Measurements from ENCODE around the gene SSC4D.
"Not testable (repeated sequence)": the region's sequence is repeated elsewhere in the genome, so short reads cannot be mapped to it uniquely, and the experiment has no call there.

The SSC4D gene

DNA sequence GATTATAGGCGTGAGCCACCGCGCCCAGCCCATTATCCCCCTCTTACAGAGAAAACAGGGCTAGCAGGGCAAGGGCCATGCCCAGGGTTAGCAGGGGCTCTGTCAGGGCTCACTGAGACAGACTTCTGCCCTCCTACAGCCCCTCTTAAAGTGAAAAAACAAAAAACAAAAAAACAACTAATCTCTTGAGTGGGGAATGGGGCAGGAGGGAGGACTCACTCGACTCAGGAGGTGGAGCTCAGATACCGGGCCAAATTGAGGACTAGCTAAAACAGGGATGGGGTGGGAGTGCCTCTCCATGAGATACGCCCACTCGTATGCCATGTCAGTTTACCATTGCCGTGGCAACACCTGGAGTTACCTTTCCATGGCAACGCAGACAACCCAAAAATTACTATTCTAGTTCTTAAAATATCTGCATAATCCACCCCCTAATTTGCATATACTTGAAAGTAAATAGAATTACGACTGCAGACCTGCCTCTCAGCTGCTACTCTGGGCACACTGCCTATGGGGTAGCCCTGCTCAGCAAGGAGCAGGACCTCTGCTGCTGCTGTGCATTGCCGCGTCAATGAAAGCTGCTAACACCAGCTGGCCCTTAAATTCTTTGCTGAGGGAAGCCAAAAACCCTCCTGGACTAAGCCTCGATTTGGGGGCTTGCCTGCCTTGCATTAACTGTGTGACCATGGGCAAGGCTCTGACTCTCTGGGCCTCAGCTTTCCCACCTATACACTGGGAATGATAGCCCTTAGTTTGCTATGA is 13.4 kb downstream of the SSC4D start:
- no peaks in the 10 kb centered on the region; the same call in 1 of the 2 replicates for H3K27me3 ChIP-seq (ENCODE audit: control insufficient read depth, insufficient read depth, low read length)
- H3K4me1 ChIP-seq (ENCODE audit: control insufficient read depth, insufficient read depth, low read length): peaks cover 3% of the 10 kb centered on the region; the same call in 1 of the 2 replicates
- H3K36me3 ChIP-seq (ENCODE audit: control insufficient read depth, insufficient read depth, low read length): no peaks in the 10 kb centered on the region
- no peak overlapping the region for H3K9ac ChIP-seq (ENCODE audit: low read depth, low read length)
- no peaks in the 10 kb centered on the region for H3K9me3 ChIP-seq (ENCODE audit: control insufficient read depth, insufficient read depth, low read length)
- H3K4me3 ChIP-seq (ENCODE audit: low read depth, low read length): no peak overlapping the region
- H3K27ac ChIP-seq (ENCODE audit: low read depth, low read length): peak overlapping the region; percentile 18

DNA sequence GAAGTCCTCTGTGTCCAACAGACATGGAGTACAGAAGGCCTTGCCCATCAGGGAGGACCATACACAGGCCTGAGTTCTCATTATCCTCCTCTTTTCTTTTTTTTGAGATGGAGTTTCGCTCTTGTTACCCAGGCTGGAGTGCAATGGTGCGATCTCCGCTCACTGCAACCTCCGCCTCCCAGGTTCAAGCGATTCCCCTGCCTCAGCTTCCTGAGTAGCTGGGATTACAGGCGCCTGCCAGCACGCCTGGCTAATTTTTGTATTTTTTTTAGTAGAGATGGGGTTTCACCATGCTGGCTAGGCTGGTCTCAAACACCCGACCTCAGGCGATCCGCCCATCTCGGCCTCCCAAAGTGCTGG is 13.9 kb downstream of the SSC4D start:
- H3K9ac ChIP-seq (ENCODE audit: low read depth, low read length); H3K4me1 ChIP-seq (ENCODE audit: control insufficient read depth, insufficient read depth, low read length); H3K27ac ChIP-seq (ENCODE audit: low read depth, low read length): not testable (repeated sequence)

DNA sequence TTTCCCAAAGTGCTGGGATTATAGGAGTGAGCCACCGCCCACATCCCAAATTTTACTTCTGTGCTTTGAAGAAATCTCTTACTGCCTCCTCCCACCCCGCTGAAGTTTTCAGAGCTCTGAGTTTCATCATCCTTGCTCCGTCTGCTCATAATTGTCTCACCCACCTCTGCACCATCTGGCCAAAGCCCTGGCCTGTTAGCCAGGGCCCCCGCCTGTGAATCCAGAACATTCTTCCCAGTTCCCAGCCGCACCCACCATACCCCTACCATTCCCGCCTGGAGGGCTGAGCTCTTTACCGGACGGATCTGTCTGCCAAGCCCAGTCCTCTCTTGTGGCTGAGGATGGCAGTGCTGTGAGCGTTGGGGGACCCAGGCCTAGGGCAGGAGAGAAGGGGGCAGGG is 14.5 kb downstream of the SSC4D start:
- Histone ChIP-seq H3K27me3 (ENCODE audit: control insufficient read depth, insufficient read depth, low read length) (no peaks in the 10 kb centered on the region; the same call in 1 of the 2 replicates), H3K9ac (ENCODE audit: low read depth, low read length) (no peak overlapping the region), H3K9me3 (ENCODE audit: control insufficient read depth, insufficient read depth, low read length) (no peaks in the 10 kb centered on the region), H3K27ac (ENCODE audit: low read depth, low read length) (no peak overlapping the region), H3K36me3 (ENCODE audit: control insufficient read depth, insufficient read depth, low read length) (no peaks in the 10 kb centered on the region), H3K4me3 (ENCODE audit: low read depth, low read length) (no peak overlapping the region), H3K4me1 (ENCODE audit: control insufficient read depth, insufficient read depth, low read length) (peaks cover 3% of the 10 kb centered on the region; the same call in 1 of the 2 replicates)

More for the DNA sequence above, 13.9 kb downstream of the SSC4D start:
- not testable (repeated sequence) for H3K4me3 ChIP-seq (ENCODE audit: low read depth, low read length); H3K27me3 ChIP-seq (ENCODE audit: control insufficient read depth, insufficient read depth, low read length); H3K9me3 ChIP-seq (ENCODE audit: control insufficient read depth, insufficient read depth, low read length); H3K36me3 ChIP-seq (ENCODE audit: control insufficient read depth, insufficient read depth, low read length)

DNA sequence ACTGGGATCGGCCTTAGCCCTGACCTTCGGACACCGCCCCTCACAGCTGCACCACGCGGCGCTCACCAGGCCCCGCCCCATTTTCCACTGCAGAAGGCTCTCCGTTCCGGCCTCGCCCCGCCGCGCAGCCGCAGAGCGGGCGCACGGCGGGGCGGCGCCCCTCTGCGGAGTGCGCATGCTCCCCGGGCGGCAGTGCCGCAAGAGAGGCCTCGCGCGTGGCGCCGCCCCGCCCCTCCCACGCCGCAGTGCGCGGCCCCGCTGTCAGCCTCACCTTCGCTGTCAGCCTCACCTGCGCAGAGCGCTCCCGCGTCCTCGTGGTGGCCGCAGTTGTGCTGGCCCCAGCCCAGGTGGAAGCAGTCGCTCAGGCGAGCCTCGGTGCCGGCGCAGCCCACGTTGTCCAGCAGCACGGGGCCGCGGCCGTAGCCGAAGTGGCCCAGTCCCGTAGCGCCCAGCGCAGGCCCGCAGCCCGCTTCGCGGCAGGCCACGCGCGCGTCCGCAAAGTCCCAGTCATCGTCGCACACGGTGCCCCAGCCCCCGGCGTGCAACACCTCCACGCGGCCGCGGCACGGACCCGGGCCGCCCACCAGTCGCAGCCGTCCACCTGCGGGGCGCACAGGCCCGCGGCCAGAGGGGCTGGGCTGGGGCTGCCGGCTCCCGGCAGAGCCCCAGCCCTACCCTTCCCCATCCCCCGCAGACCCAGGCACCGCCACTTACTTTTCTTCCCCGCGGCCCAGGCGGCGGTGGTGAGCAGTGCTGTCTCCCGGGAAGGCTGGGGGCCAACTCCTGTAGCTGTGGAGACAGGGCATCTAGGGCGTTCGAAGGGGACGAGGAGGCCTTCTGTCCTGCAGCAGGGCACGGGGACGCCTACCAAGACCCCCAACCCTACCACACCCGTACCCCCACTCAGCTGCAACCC is 16.1 kb downstream of the SSC4D start:
- H3K27ac ChIP-seq (ENCODE audit: low read depth, low read length): peak overlapping the region; percentile 61
- H3K27me3 ChIP-seq (ENCODE audit: control insufficient read depth, insufficient read depth, low read length): no peaks in the 10 kb centered on the region; the same call in 1 of the 2 replicates
- H3K36me3 ChIP-seq (ENCODE audit: control insufficient read depth, insufficient read depth, low read length): no peaks in the 10 kb centered on the region
- peak overlapping the region; percentile 73 for H3K9ac ChIP-seq (ENCODE audit: low read depth, low read length)
- peak overlapping the region; percentile 78 for H3K4me3 ChIP-seq (ENCODE audit: low read depth, low read length)
- H3K9me3 ChIP-seq (ENCODE audit: control insufficient read depth, insufficient read depth, low read length): no peaks in the 10 kb centered on the region
- peaks cover 3% of the 10 kb centered on the region; the same call in 1 of the 2 replicates for H3K4me1 ChIP-seq (ENCODE audit: control insufficient read depth, insufficient read depth, low read length)

DNA sequence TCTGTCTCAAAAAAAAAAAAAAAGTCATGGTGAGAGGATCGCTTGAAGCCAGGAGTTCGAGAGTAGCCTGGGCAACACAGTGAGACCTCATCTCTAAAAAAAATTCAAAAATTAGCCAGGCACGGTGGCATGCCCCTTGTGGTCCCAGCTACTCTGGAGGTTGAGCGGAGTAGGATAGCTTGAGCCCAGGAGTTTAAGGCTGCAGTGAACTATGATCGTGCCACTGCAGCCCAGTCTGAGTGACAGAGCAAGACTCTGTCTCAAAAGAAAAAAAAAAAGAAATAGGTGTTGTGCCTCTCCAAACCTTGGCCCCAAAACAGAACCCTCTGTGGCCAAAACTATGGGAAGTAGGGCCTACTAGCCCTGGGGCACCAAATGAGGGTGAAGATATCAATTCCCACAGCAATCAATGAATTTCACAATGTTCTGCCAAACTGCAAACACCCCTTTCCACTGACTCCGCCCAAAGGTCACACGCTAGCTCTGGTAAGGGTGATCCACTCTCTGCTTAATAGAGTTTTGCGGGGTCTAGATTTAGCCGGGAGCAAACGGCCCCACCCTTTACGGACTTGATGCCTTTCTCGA is 16.9 kb downstream of the SSC4D start:
- Histone ChIP-seq H3K36me3 (ENCODE audit: control insufficient read depth, insufficient read depth, low read length) (no peaks in the 10 kb centered on the region), H3K27ac (ENCODE audit: low read depth, low read length) (no peak overlapping the region), H3K9me3 (ENCODE audit: control insufficient read depth, insufficient read depth, low read length) (no peaks in the 10 kb centered on the region), H3K4me1 (ENCODE audit: control insufficient read depth, insufficient read depth, low read length) (peaks cover 3% of the 10 kb centered on the region; the same call in 1 of the 2 replicates), H3K9ac (ENCODE audit: low read depth, low read length) (no peak overlapping the region), H3K4me3 (ENCODE audit: low read depth, low read length) (peak overlapping the region; percentile 78), H3K27me3 (ENCODE audit: control insufficient read depth, insufficient read depth, low read length) (no peaks in the 10 kb centered on the region)

DNA sequence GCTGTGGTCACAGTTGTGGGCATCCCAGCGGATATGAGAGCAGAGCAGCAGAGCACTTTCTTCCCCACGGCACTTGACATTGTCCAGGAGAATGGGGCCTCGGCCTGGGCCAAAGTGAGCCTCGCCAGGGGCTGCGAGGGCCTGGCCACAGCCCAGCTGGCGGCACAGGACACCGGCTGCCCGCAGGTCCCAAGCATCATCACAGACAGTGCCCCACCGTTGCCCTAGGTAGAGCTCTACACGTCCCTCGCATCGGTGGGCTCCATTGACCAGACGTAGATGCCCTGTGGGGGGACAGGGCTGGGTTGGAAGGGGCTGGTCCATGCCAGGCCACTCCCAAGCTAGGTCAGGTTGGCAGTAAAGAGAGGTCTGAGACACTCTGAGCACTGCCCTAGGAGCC is 19.4 kb downstream of the SSC4D start:
- H3K27ac ChIP-seq (ENCODE audit: low read depth, low read length): no peak overlapping the region
- no peaks in the 10 kb centered on the region for H3K27me3 ChIP-seq (ENCODE audit: control insufficient read depth, insufficient read depth, low read length)
- no peak overlapping the region for H3K4me3 ChIP-seq (ENCODE audit: low read depth, low read length)
- no peaks in the 10 kb centered on the region for H3K9me3 ChIP-seq (ENCODE audit: control insufficient read depth, insufficient read depth, low read length)
- H3K4me1 ChIP-seq (ENCODE audit: control insufficient read depth, insufficient read depth, low read length): no peaks in the 10 kb centered on the region
- H3K36me3 ChIP-seq (ENCODE audit: control insufficient read depth, insufficient read depth, low read length): no peaks in the 10 kb centered on the region
- H3K9ac ChIP-seq (ENCODE audit: low read depth, low read length): no peak overlapping the region

DNA sequence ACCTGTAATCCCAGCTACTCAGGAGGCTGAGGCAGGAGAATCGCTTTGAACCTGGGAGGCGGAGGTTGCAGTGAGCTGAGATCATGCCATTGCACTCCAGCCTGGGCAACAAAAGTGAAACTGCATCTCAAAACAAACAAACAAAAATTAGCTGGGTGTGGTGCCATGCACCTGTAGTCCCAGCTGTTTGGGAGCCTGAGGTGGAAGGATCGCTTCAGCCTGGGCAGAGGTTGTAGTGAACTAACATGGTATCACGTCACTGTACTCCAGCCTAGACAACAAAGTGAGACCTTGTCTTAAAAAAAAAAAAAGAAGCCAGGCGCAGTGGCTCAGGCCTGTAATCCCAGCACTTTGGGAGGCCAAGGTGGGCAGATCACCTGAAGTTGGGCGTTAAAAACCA is 21.7 kb downstream of the SSC4D start:
- H3K27me3 ChIP-seq (ENCODE audit: control insufficient read depth, insufficient read depth, low read length); H3K27ac ChIP-seq (ENCODE audit: low read depth, low read length); H3K9me3 ChIP-seq (ENCODE audit: control insufficient read depth, insufficient read depth, low read length); H3K9ac ChIP-seq (ENCODE audit: low read depth, low read length); H3K4me3 ChIP-seq (ENCODE audit: low read depth, low read length); H3K36me3 ChIP-seq (ENCODE audit: control insufficient read depth, insufficient read depth, low read length); H3K4me1 ChIP-seq (ENCODE audit: control insufficient read depth, insufficient read depth, low read length): not testable (repeated sequence)

DNA sequence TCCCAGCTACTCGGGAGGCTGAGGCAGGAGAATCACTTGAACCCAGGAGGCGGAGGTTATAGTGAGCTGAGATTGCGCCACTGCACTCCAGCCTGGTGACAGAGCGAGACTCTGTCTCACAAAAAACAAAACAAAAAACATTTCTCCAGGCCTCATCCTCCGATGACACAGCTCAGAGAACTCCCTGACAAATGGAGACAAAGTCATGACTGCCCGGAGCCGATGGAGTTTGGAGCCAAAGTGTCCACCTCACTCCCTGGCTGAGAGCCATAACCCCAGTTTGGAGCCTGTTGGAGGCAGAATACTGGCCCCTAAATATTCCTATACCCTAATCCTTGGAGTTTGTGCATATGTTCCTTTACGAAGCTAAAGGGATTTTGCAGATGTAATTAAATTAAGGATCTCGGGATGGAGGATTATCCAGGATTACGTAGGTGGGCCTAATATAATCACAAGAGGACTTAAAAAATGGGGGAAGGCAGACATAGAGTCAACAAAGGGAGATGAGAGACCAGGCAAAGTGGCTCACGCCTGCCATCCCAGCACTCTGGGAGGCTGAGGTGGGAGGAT is 22.7 kb downstream of the SSC4D start:
- Histone ChIP-seq H3K27me3 (ENCODE audit: control insufficient read depth, insufficient read depth, low read length) (no peaks in the 10 kb centered on the region), H3K36me3 (ENCODE audit: control insufficient read depth, insufficient read depth, low read length) (no peaks in the 10 kb centered on the region), H3K4me1 (ENCODE audit: control insufficient read depth, insufficient read depth, low read length) (no peaks in the 10 kb centered on the region), H3K9me3 (ENCODE audit: control insufficient read depth, insufficient read depth, low read length) (no peaks in the 10 kb centered on the region), H3K27ac (ENCODE audit: low read depth, low read length) (no peak overlapping the region), H3K4me3 (ENCODE audit: low read depth, low read length) (no peak overlapping the region), H3K9ac (ENCODE audit: low read depth, low read length) (no peak overlapping the region)

DNA sequence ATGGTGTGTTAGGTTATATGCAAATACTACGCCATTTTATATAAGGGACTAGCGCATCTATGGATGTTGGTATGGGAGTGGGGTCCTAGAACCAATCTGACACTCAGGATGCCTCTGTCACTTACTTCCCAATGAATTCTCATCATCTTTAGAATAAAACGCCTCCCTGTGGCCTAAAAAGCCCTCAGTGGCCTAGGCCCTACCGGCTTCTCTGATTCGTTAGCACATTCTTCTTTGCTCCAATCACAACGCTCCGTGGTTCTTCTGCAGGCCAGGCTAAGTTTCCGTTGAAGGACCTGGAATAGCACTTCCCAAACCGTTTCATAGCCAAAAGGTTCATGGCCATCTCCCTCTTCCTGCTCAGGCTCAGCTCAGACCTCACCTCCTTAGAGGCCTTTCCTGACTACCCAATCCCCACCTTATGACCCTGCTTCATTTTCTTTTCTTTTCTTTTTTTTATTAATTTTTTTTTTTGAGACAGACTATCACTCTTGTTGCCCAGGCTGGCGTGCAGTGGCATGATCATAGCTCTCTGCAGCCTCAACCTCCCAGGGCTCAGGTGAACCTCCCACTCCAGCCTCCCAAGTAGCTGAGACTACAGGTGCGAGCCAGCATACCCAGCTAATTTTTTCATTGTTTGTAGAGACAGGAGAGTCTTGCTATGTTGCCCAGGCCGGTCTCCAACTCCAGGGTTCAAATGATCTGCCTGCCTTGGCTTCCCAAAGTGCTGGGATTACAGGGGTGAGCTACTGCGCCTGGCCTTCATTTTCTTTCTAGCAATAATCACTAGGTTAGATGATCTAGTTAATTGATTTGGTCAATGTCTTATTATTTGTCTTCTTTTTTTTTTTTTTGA is 26.2 kb downstream of the SSC4D start:
- H3K9me3 ChIP-seq (ENCODE audit: control insufficient read depth, insufficient read depth, low read length): no peaks in the 10 kb centered on the region
- peaks cover 4% of the 10 kb centered on the region for H3K4me1 ChIP-seq (ENCODE audit: control insufficient read depth, insufficient read depth, low read length)
- no peaks in the 10 kb centered on the region for H3K36me3 ChIP-seq (ENCODE audit: control insufficient read depth, insufficient read depth, low read length)
- no peak overlapping the region for H3K27ac ChIP-seq (ENCODE audit: low read depth, low read length)
- no peak overlapping the region for H3K9ac ChIP-seq (ENCODE audit: low read depth, low read length)
- H3K27me3 ChIP-seq (ENCODE audit: control insufficient read depth, insufficient read depth, low read length): no peaks in the 10 kb centered on the region
- H3K4me3 ChIP-seq (ENCODE audit: low read depth, low read length): no peak overlapping the region

DNA sequence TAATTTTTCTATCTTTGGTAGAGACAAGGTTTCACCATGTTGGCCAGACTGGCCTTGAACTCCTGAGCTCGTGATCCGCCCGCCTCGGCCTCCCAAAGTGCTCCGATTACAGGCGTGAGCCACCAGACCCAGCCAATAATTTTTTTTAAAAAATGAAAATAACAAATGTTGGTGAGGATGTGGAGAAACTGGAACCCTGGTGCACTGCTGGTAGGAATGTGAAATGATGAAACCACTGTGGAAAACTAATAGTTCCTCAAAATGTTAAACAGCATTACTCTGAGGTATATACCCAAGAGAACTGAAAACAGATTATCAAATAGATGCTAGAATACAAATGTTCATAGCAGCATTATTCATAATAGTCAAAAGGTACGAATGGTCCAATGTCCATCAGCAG is 27.7 kb downstream of the SSC4D start:
- H3K27me3 ChIP-seq (ENCODE audit: control insufficient read depth, insufficient read depth, low read length): no peaks in the 10 kb centered on the region
- no peak overlapping the region for H3K4me3 ChIP-seq (ENCODE audit: low read depth, low read length)
- peaks cover 4% of the 10 kb centered on the region for H3K4me1 ChIP-seq (ENCODE audit: control insufficient read depth, insufficient read depth, low read length)
- no peaks in the 10 kb centered on the region for H3K36me3 ChIP-seq (ENCODE audit: control insufficient read depth, insufficient read depth, low read length)
- no peak overlapping the region for H3K27ac ChIP-seq (ENCODE audit: low read depth, low read length)
- H3K9ac ChIP-seq (ENCODE audit: low read depth, low read length): no peak overlapping the region
- H3K9me3 ChIP-seq (ENCODE audit: control insufficient read depth, insufficient read depth, low read length): no peaks in the 10 kb centered on the region

Data from HUES48 (cell line).